K562 (cell line): Measurements from ENCODE around the gene HTR2A. TPM values are rescaled to one million over a fixed set of nuclear protein-coding genes. Genes with fewer than 3 reads are reported as not detected.

Experiments
- ATAC-seq: fragments of 200-7000 bp; cut with Tn5 transposase; 3 replicates; pipeline ENCODE4 v1.9.1; 2020; ENCODE audit warnings: moderate library complexity
- BruUV-seq: library from RNA; stranded (reverse); fragments of 400-500 nt; replicated peaks from 2 replicates; lab custom pipeline; 2021; lab: Mats Ljungman, UMichigan
- CTCF ChIA-PET: fragments of 300-600 bp; formaldehyde crosslinking; extraction: SDS; loops from one replicate; lab custom pipeline; 2021; ENCODE audit warnings: low intra/inter-chr PET ratio; lab: Yijun Ruan, JAX
- POLR2A ChIA-PET: fragments of 300-600, 350-650 bp; sonication (Branson Sonifier 250); formaldehyde crosslinking; extraction: SDS; loops from one replicate; lab custom pipeline; 2021; ENCODE audit warnings: antibody characterized with exemption, inconsistent platforms; lab: Yijun Ruan, JAX
- DNase-seq, 4 experiments: peaks; one replicate each; pipeline versions ENCODE4 v3.0.0 to v3.0.0-alpha.2; 2011 to 2018; ENCODE audit warnings: low spot score in 3 of 4, mixed read lengths in 3 of 4; ENCODE audit errors: extremely low read depth in 1 of 4
- FAIRE-seq: peaks from 2 replicates; lab custom pipeline; 2011; peaks lifted over from hg19 to GRCh38; lab: Jason Lieb, UNC
- H2AFZ ChIP-seq: 2 replicates; pipeline ENCODE4 v1.6.0; 2011; ENCODE audit warnings: low read depth, low read length, control low read depth, inconsistent platforms
- H3K27ac ChIP-seq: fragments of 200-600 bp; 3 replicates; pipeline ENCODE4 v1.8.0; 2011; ENCODE audit warnings: low read depth, mild to moderate bottlenecking, control low read depth, inconsistent platforms, low read length, moderate library complexity, mixed read lengths; ENCODE audit errors: extremely low read depth
- H3K27me3 ChIP-seq, 2 experiments: fragments of 300-600 bp in 1 of 2; 2 replicates in 1 of 2; 3 replicates in 1 of 2; pipeline versions ENCODE4 v1.6.0 to v1.8.0; 2011; ENCODE audit warnings: inconsistent platforms in 2 of 2, low read length in 2 of 2, mild to moderate bottlenecking in 1 of 2, mixed read lengths in 1 of 2, moderate library complexity in 1 of 2; ENCODE audit not compliant: control insufficient read depth in 2 of 2, insufficient read depth in 2 of 2
- H3K36me3 ChIP-seq: fragments of 300-600 bp; 3 replicates; pipeline ENCODE4 v1.8.0; 2011; ENCODE audit warnings: mild to moderate bottlenecking, low read length, inconsistent platforms; ENCODE audit not compliant: control insufficient read depth, insufficient read depth
- H3K4me1 ChIP-seq, 2 experiments: fragments of 200-600 bp in 1 of 2; replicated peaks in 1 of 2; 2 replicates in 1 of 2; 3 replicates in 1 of 2; pipeline versions ENCODE4 v1.5.1 to v1.8.0; 2011; ENCODE audit warnings: inconsistent platforms in 2 of 2, low read length in 2 of 2, mild to moderate bottlenecking in 1 of 2, mixed read lengths in 1 of 2, moderate library complexity in 1 of 2; ENCODE audit not compliant: control insufficient read depth in 2 of 2, insufficient read depth in 2 of 2
- H3K4me2 ChIP-seq: 2 replicates; pipeline ENCODE4 v1.6.1; 2011; ENCODE audit warnings: low read length, control low read depth, inconsistent platforms, mixed read lengths; ENCODE audit not compliant: insufficient read depth
- H3K4me3 ChIP-seq: fragments of 200-600 bp; sonication (generic), shearing (Covaris generic); 2 replicates; pipeline ENCODE4 v1.5.1; 2016; ENCODE audit warnings: control low read depth, inconsistent platforms
- H3K79me2 ChIP-seq: fragments of 200-600 bp; 3 replicates; pipeline ENCODE4 v1.8.0; 2011; ENCODE audit warnings: low read length, inconsistent platforms; ENCODE audit not compliant: control insufficient read depth, insufficient read depth
- H3K9ac ChIP-seq, 2 experiments: 2 replicates each; pipeline versions ENCODE4 v1.6.0 to v1.6.1; 2011; ENCODE audit warnings: low read depth in 2 of 2, low read length in 2 of 2, control low read depth in 1 of 2, inconsistent platforms in 1 of 2, mild to moderate bottlenecking in 1 of 2, mixed read lengths in 1 of 2; ENCODE audit not compliant: insufficient read depth in 1 of 2
- H3K9me1 ChIP-seq: one replicate; pipeline ENCODE4 v1.6.0; 2011; ENCODE audit warnings: inconsistent platforms, mild to moderate bottlenecking, low read length, moderate library complexity; ENCODE audit not compliant: control insufficient read depth, insufficient read depth
- H3K9me3 ChIP-seq: replicated peaks from 2 replicates; pipeline ENCODE4 v1.5.1; 2011; ENCODE audit warnings: low read depth, low read length, inconsistent platforms; ENCODE audit not compliant: control insufficient read depth, insufficient read depth
- H4K20me1 ChIP-seq: replicated peaks from 2 replicates; pipeline ENCODE4 v1.6.1; 2011; ENCODE audit warnings: low read length, inconsistent platforms, mixed read lengths; ENCODE audit not compliant: control insufficient read depth, insufficient read depth
- COPS2 ChIP-seq: fragments of 450-650 bp; conservative IDR thresholded peaks from 2 replicates; pipeline ENCODE4 v1.6.1; 2016; ENCODE audit warnings: mild to moderate bottlenecking, moderate library complexity
- CTBP1 ChIP-seq: fragments of 450-650 bp; IDR thresholded peaks from 2 replicates; pipeline ENCODE4 v1.6.1; 2016; ENCODE audit warnings: borderline replicate concordance
- DACH1 ChIP-seq: fragments of 450-650 bp; IDR thresholded peaks from 2 replicates; pipeline ENCODE4 v1.6.1; 2018; ENCODE audit not compliant: partially characterized antibody
- HEY1 ChIP-seq: fragments of 250-450 bp; sonication (Bioruptor Pico); IDR thresholded peaks from 2 replicates; pipeline ENCODE4 v1.5.0; 2020; ENCODE audit warnings: mild to moderate bottlenecking, moderate library complexity, borderline replicate concordance
- KLF16 ChIP-seq: IDR thresholded peaks from 2 replicates; pipeline ENCODE4 v1.6.1; 2016; ENCODE audit warnings: antibody characterized with exemption
- MED1 ChIP-seq: sonication (generic); formaldehyde crosslinking; IDR thresholded peaks from 2 replicates; pipeline ENCODE4 v1.8.1; 2023; ENCODE audit warnings: missing genetic modification reagents, borderline replicate concordance
- PTBP1 ChIP-seq: fragments of 200-400 bp; formaldehyde crosslinking; IDR thresholded peaks from 2 replicates; pipeline ENCODE4 v1.6.1; 2017; ENCODE audit warnings: low read depth, low read length
- ZBTB7A ChIP-seq: IDR thresholded peaks from 2 replicates; pipeline ENCODE4 v1.6.1; 2011; ENCODE audit warnings: low read depth, mild to moderate bottlenecking, low read length, moderate library complexity, borderline replicate concordance; ENCODE audit not compliant: control insufficient read depth
- ZKSCAN8 ChIP-seq: fragments of 200-800 bp; sonication (Bioruptor generic); IDR thresholded peaks from 2 replicates; pipeline ENCODE4 v1.6.1; 2016; ENCODE audit warnings: missing genetic modification characterization, missing compliant biosample characterization
- ZNF217 ChIP-seq: sonication (generic); formaldehyde crosslinking; IDR thresholded peaks from 2 replicates; pipeline ENCODE4 v1.8.0; 2022; ENCODE audit warnings: mild to moderate bottlenecking, missing genetic modification reagents
- ZSCAN32 ChIP-seq: fragments of 450-650 bp; formaldehyde crosslinking; IDR thresholded peaks from 2 replicates; pipeline ENCODE4 v1.4.0; 2020; ENCODE audit warnings: mild to moderate bottlenecking, moderate library complexity
- WGBS: fragments of 100-300 bp; shearing (Covaris generic); methylation state at CpG from one replicate; pipeline ENCODE4 v1.1.6; 2016; ENCODE audit warnings: low coverage, mixed read lengths; ENCODE audit not compliant: insufficient coverage; ENCODE audit errors: missing lambda C conversion rate; 5-methylcytosine and 5-hydroxymethylcytosine counted together
- in situ Hi-C: fragments of 300-500 bp; cut with MboI; formaldehyde crosslinking; loops from 4 replicates; pipeline ENCODE4 v1.15.0; 2018; ENCODE audit warnings: inconsistent platforms, mixed read lengths
- intact Hi-C: fragments of 100-400 bp; cut with micrococcal nuclease; formaldehyde crosslinking; loops from 2 replicates; pipeline ENCODE4 v1.14.2; 2022
- polyA plus RNA-seq, 8 experiments: library from polyadenylated mRNA; depleted of rRNA in 4 of 8; stranded (reverse) in 5 of 8; unstranded in 3 of 8; fragments of >200 nt; fragmentation: Nextera tagmentation in 2 of 8; fragmentation: Illumina TruSeq in 1 of 8; extraction: Ambion mirVana in 2 of 8; extraction: Trizol in 1 of 8; gene quantifications; 2 replicates each; pipeline versions ENCODE4 v1.2.1 to v1.2.3, GENCODE V29; 2011 to 2014; ENCODE audit warnings: inconsistent platforms in 1 of 8, missing spikeins in 1 of 8
- total RNA-seq, 7 experiments: library from RNA; depleted of rRNA in 6 of 7; stranded (reverse); fragments of >200 nt in 6 of 7; fragmentation: Illumina TruSeq in 2 of 7; extraction: Trizol in 2 of 7; gene quantifications; 2 replicates each; pipeline versions ENCODE4 v1.2.1 to v1.2.3, GENCODE V29; 2011 to 2021; ENCODE audit warnings: low replicate concordance in 1 of 7
- TF ChIP-seq, protein P1 (sequence below): sonication (generic); formaldehyde crosslinking; IDR thresholded peaks from 2 replicates; pipeline ENCODE4 v1.8.1; 2023; ENCODE audit warnings: mild to moderate bottlenecking, missing genetic modification reagents
- TF ChIP-seq, protein P2 (sequence below), 2 experiments: fragments of 450-650 bp in 1 of 2; sonication (generic) in 1 of 2; formaldehyde crosslinking in 1 of 2; IDR thresholded peaks; 2 replicates each; pipeline versions ENCODE4 v1.7.1 to v1.9.0; 2016 to 2022; ENCODE audit warnings: inconsistent platforms in 1 of 2, mild to moderate bottlenecking in 1 of 2, missing genetic modification reagents in 1 of 2

The HTR2A gene
- total and polyA plus RNA-seq, 9 of the 15 experiments (the other 6 are each of a cell fraction or from before 2014, with no cell fraction given): not detected

DNA sequence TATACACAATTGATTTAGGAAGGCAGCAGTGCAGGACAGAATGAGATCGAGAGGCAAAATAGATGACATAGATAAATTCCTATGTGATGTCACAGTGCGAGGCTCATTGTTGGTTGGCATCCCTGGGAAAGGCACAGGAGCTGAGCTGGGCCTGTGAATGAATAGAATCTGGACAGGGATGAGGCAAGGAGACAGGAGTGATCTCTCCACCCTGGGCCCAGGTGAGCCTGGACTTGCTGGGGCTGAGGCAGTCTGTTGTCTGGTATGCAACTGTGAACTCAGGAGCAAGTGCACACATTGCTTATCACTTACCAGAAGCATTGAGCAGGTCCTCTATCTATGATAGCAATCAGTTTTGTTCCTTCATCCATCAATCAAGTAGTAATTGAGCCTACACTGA lies 51.7 kb downstream of the HTR2A start:
- no peaks in the 10 kb centered on the region for H3K9me3 ChIP-seq
- in situ Hi-C loops: no loop called here
- no peaks in the 10 kb centered on the region for H3K4me1 ChIP-seq
- FAIRE-seq (no peak), DNase-seq (no peak), ATAC-seq (no peak)
- no peak overlapping the region for H3K4me2 ChIP-seq
- H3K27me3 ChIP-seq: 0 out of 5 replicates have a peak, but pooled peaks cover 0 to 3% of the 10 kb centered on the region in 2 experiments
- intact Hi-C loops: no loop called here
- H3K79me2 ChIP-seq: no peaks in the 10 kb centered on the region
- no peak overlapping the region for H3K9ac ChIP-seq
- H3K4me3 ChIP-seq: no peak overlapping the region
- 0% methylated on average over 2 of the region's 2 CpGs for WGBS
- ChIA-PET CTCF (no interaction called here), POLR2A (no interaction called here)
- BruUV-seq: no TSS peak
- no peak overlapping the region for H2AFZ ChIP-seq
- no peak overlapping the region for H3K27ac ChIP-seq
- no peaks in the 10 kb centered on the region for H3K36me3 ChIP-seq
- no peaks in the 10 kb centered on the region for H3K9me1 ChIP-seq
- no peak for TF ChIP-seq ZKSCAN8 (CRISPR knock-in tag)
- no peak for TF ChIP-seq MED1 (CRISPR knock-in tag)
- TF ChIP-seq DACH1: no peak
- no peak for TF ChIP-seq KLF16
- TF ChIP-seq ZBTB7A: no peak
- TF ChIP-seq, protein P1, sequence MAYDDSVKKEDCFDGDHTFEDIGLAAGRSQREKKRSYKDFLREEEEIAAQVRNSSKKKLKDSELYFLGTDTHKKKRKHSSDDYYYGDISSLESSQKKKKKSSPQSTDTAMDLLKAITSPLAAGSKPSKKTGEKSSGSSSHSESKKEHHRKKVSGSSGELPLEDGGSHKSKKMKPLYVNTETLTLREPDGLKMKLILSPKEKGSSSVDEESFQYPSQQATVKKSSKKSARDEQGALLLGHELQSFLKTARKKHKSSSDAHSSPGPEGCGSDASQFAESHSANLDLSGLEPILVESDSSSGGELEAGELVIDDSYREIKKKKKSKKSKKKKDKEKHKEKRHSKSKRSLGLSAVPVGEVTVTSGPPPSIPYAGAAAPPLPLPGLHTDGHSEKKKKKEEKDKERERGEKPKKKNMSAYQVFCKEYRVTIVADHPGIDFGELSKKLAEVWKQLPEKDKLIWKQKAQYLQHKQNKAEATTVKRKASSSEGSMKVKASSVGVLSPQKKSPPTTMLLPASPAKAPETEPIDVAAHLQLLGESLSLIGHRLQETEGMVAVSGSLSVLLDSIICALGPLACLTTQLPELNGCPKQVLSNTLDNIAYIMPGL (CRISPR knock-in tag): no peak
- no peak for TF ChIP-seq HEY1 (CRISPR knock-in tag)
- TF ChIP-seq, protein P2, sequence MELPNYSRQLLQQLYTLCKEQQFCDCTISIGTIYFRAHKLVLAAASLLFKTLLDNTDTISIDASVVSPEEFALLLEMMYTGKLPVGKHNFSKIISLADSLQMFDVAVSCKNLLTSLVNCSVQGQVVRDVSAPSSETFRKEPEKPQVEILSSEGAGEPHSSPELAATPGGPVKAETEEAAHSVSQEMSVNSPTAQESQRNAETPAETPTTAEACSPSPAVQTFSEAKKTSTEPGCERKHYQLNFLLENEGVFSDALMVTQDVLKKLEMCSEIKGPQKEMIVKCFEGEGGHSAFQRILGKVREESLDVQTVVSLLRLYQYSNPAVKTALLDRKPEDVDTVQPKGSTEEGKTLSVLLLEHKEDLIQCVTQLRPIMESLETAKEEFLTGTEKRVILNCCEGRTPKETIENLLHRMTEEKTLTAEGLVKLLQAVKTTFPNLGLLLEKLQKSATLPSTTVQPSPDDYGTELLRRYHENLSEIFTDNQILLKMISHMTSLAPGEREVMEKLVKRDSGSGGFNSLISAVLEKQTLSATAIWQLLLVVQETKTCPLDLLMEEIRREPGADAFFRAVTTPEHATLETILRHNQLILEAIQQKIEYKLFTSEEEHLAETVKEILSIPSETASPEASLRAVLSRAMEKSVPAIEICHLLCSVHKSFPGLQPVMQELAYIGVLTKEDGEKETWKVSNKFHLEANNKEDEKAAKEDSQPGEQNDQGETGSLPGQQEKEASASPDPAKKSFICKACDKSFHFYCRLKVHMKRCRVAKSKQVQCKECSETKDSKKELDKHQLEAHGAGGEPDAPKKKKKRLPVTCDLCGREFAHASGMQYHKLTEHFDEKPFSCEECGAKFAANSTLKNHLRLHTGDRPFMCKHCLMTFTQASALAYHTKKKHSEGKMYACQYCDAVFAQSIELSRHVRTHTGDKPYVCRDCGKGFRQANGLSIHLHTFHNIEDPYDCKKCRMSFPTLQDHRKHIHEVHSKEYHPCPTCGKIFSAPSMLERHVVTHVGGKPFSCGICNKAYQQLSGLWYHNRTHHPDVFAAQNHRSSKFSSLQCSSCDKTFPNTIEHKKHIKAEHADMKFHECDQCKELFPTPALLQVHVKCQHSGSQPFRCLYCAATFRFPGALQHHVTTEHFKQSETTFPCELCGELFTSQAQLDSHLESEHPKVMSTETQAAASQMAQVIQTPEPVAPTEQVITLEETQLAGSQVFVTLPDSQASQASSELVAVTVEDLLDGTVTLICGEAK (IDR thresholded peaks at IDR 0.05): no peak
- TF ChIP-seq, protein P2 (CRISPR knock-in tag; IDR thresholded peaks at IDR 0.05): no peak
- no peak for TF ChIP-seq ZSCAN32 (CRISPR knock-in tag)
- TF ChIP-seq COPS2: no peak
- no peak for TF ChIP-seq ZNF217 (CRISPR knock-in tag)
- no peak for TF ChIP-seq CTBP1
- no peak for TF ChIP-seq PTBP1
- no peaks in the 10 kb centered on the region for H4K20me1 ChIP-seq
